HepG2 (cell line): Measurements from ENCODE around the gene LECT2. TPM values are rescaled to one million over a fixed set of nuclear protein-coding genes. Genes with fewer than 3 reads are reported as not detected.

ENCODE experiments used
- FOXA1 ChIP-seq, 2 experiments: fragments of 450-650 bp in 1 of 2; sonication (generic) in 1 of 2; formaldehyde crosslinking in 1 of 2; IDR thresholded peaks; 2 replicates each; pipeline versions ENCODE4 v1.4.0 to v1.6.1; 2016 to 2020; ENCODE audit warnings: missing genetic modification reagents in 1 of 2
- GABPA ChIP-seq, 2 experiments: IDR thresholded peaks; 2 replicates each; pipeline ENCODE4 v1.6.1; 2011 to 2016; ENCODE audit warnings: low read depth in 2 of 2, low read length in 1 of 2, missing biosample characterization in 1 of 2, missing genetic modification characterization in 1 of 2
- HIC2 ChIP-seq: sonication (generic); formaldehyde crosslinking; IDR thresholded peaks from 2 replicates; pipeline ENCODE4 v1.9.0; 2022; ENCODE audit warnings: low read depth, missing genetic modification reagents
- HMGA1 ChIP-seq: sonication (generic); formaldehyde crosslinking; conservative IDR thresholded peaks from 2 replicates; pipeline ENCODE4 v1.4.0; 2020; ENCODE audit warnings: missing genetic modification reagents
- HOXA3 ChIP-seq: sonication (generic); formaldehyde crosslinking; IDR thresholded peaks from 2 replicates; pipeline ENCODE4 v1.5.0; 2020; ENCODE audit warnings: missing genetic modification reagents
- PTBP1 ChIP-seq: fragments of 200-400 bp; formaldehyde crosslinking; IDR thresholded peaks from 2 replicates; pipeline ENCODE4 v1.6.1; 2018; ENCODE audit warnings: low read length, low read depth; ENCODE audit not compliant: poor library complexity, severe bottlenecking
- RAD51 ChIP-seq: fragments of 450-650 bp; IDR thresholded peaks from 2 replicates; pipeline ENCODE4 v1.6.1; 2016; ENCODE audit warnings: borderline replicate concordance
- RBFOX2 ChIP-seq: fragments of 200-400 bp; formaldehyde crosslinking; IDR thresholded peaks from 2 replicates; pipeline ENCODE4 v1.6.1; 2017; ENCODE audit warnings: low read depth, mild to moderate bottlenecking, low read length
- RELA ChIP-seq: sonication (generic); formaldehyde crosslinking; IDR thresholded peaks from 2 replicates; pipeline ENCODE4 v1.4.0; 2020; ENCODE audit warnings: missing genetic modification reagents
- SKI ChIP-seq: fragments of 450-650 bp; IDR thresholded peaks from one replicate; pipeline ENCODE4 v1.6.1; 2018; ENCODE audit warnings: mild to moderate bottlenecking; ENCODE audit not compliant: partially characterized antibody
- SP4 ChIP-seq: sonication (generic); formaldehyde crosslinking; IDR thresholded peaks from 2 replicates; pipeline ENCODE4 v1.8.1; 2023; ENCODE audit warnings: mild to moderate bottlenecking, missing genetic modification reagents
- TCF7L2 ChIP-seq: IDR thresholded peaks from 2 replicates; pipeline ENCODE4 v1.6.1; 2011; ENCODE audit warnings: mild to moderate bottlenecking, low read depth, low read length, moderate library complexity
- TEF ChIP-seq: sonication (generic); formaldehyde crosslinking; IDR thresholded peaks from 2 replicates; pipeline ENCODE4 v1.5.0; 2020; ENCODE audit warnings: missing genetic modification reagents
- TRIM24 ChIP-seq: sonication (generic); formaldehyde crosslinking; IDR thresholded peaks from 2 replicates; pipeline ENCODE4 v1.8.0; 2022; ENCODE audit warnings: mild to moderate bottlenecking, missing genetic modification reagents
- ZBTB25 ChIP-seq: IDR thresholded peaks from 2 replicates; pipeline ENCODE4 v1.6.1; 2018; ENCODE audit warnings: missing genetic modification reagents
- ZNF264 ChIP-seq: sonication (generic); formaldehyde crosslinking; IDR thresholded peaks from 2 replicates; pipeline ENCODE4 v1.4.0; 2020; ENCODE audit warnings: missing genetic modification reagents
- ZNF484 ChIP-seq: sonication (generic); formaldehyde crosslinking; IDR thresholded peaks from 2 replicates; pipeline ENCODE4 v1.5.1; 2020; ENCODE audit warnings: mild to moderate bottlenecking, low read depth, missing genetic modification reagents, borderline replicate concordance
- ZNF644 ChIP-seq: IDR thresholded peaks from 2 replicates; pipeline ENCODE4 v1.6.1; 2016; ENCODE audit warnings: low read depth
- polyA plus RNA-seq, 8 experiments: library from polyadenylated mRNA; depleted of rRNA in 3 of 8; stranded (reverse) in 7 of 8; unstranded in 1 of 8; fragments of >200 nt; fragmentation: Illumina TruSeq in 4 of 8; extraction: Trizol in 4 of 8; gene quantifications; 2 replicates each; pipeline versions ENCODE4 v1.2.1 to v1.2.3, GENCODE V29; 2011 to 2016; ENCODE audit warnings: low read depth in 4 of 8, missing spikeins in 1 of 8, mixed read lengths in 1 of 8; ENCODE audit not compliant: insufficient read depth in 1 of 8
- total RNA-seq, 5 experiments: library from RNA; depleted of rRNA; stranded (reverse); fragments of >200 nt; fragmentation: Illumina TruSeq; extraction: Trizol; gene quantifications; 2 replicates each; pipeline ENCODE4 v1.2.3, GENCODE V29; 2016; ENCODE audit warnings: low read depth in 1 of 5
- TF ChIP-seq, protein P1 (sequence below): sonication (generic); formaldehyde crosslinking; IDR thresholded peaks from 2 replicates; pipeline ENCODE4 v1.4.0; 2020; ENCODE audit warnings: missing genetic modification reagents
- TF ChIP-seq, protein P2 (sequence below): IDR thresholded peaks from 2 replicates; pipeline ENCODE4 v1.6.1; 2016
- TF ChIP-seq, protein P3 (sequence below): sonication (generic); formaldehyde crosslinking; IDR thresholded peaks from 2 replicates; pipeline ENCODE4 v1.9.0; 2022; ENCODE audit warnings: missing genetic modification reagents, mild to moderate bottlenecking, borderline replicate concordance

LECT2 gene
- total and polyA plus RNA-seq, 2 of the 13 experiments (the other 11 are each of a cell fraction or from before 2014, with no cell fraction given) = not detected

DNA sequence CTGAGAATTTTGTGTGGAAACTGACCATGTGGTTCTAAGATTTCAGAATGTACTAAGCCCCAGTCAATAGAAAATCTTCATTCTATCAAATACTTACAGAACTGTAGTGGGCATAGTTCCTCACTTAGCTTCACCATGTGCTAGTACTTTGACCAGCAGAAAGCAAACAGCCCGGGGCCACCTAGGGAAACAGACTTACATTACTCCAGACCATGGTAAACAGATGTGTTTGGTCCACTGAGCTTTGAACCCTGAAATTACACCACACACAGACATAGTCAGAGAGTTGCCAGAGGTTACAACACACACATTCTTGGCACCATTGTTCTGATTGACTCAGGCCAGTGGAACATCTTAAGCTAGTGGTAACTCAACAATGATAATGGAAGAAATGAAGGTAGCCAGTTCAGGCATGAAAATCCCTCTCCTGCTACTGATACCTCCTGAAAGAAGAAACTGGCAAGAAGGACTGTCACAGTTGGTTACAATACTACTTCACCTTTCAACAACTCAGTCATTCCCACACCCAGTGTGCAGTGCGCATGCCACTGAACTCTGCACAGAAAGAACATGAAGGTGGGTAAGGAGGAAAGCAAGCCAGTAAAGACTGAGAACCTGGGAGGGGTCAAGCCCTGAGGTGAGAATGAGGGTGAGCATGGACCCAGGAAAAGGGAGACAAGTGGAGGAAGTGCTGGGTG, 18.7 kb upstream of the LECT2 start (continued):
- TF ChIP-seq TEF (CRISPR knock-in tag) (no peak), RELA (CRISPR knock-in tag) (no peak), ZNF644 (CRISPR knock-in tag) (peak; percentile 99), SKI (peak; percentile 97), GABPA (IDR thresholded peaks at IDR 0.05; ENCODE audit: low read depth, low read length) (no peak), GABPA (CRISPR knock-in tag; IDR thresholded peaks at IDR 0.05; ENCODE audit: low read depth) (peak; percentile 23; the same call in 1 of the 2 replicates), FOXA1 (IDR thresholded peaks at IDR 0.05) (peak; percentile 75), FOXA1 (CRISPR knock-in tag; IDR thresholded peaks at IDR 0.05) (peak; percentile 97), PTBP1 (no peak), RBFOX2 (no peak), HOXA3 (CRISPR knock-in tag) (peak; percentile 87), HIC2 (CRISPR knock-in tag) (peak; percentile 78), TRIM24 (peak; percentile 89), ZBTB25 (peak; percentile 76), HMGA1 (CRISPR knock-in tag) (no peak), ZNF264 (CRISPR knock-in tag) (peak; percentile 97), ZNF484 (no peak), TCF7L2 (no peak), RAD51 (no peak), SP4 (CRISPR knock-in tag) (peak; percentile 65; the same call in 1 of the 2 replicates)
- TF ChIP-seq, protein P1, sequence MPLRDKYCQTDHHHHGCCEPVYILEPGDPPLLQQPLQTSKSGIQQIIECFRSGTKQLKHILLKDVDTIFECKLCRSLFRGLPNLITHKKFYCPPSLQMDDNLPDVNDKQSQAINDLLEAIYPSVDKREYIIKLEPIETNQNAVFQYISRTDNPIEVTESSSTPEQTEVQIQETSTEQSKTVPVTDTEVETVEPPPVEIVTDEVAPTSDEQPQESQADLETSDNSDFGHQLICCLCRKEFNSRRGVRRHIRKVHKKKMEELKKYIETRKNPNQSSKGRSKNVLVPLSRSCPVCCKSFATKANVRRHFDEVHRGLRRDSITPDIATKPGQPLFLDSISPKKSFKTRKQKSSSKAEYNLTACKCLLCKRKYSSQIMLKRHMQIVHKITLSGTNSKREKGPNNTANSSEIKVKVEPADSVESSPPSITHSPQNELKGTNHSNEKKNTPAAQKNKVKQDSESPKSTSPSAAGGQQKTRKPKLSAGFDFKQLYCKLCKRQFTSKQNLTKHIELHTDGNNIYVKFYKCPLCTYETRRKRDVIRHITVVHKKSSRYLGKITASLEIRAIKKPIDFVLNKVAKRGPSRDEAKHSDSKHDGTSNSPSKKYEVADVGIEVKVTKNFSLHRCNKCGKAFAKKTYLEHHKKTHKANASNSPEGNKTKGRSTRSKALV = 0 out of 2 replicates have a peak, but pooled peaks have one; percentile 24
- TF ChIP-seq, protein P2, sequence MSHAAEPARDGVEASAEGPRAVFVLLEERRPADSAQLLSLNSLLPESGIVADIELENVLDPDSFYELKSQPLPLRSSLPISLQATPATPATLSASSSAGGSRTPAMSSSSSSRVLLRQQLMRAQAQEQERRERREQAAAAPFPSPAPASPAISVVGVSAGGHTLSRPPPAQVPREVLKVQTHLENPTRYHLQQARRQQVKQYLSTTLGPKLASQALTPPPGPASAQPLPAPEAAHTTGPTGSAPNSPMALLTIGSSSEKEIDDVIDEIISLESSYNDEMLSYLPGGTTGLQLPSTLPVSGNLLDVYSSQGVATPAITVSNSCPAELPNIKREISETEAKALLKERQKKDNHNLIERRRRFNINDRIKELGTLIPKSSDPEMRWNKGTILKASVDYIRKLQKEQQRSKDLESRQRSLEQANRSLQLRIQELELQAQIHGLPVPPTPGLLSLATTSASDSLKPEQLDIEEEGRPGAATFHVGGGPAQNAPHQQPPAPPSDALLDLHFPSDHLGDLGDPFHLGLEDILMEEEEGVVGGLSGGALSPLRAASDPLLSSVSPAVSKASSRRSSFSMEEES (CRISPR knock-in tag) = peak; percentile 86
- TF ChIP-seq, protein P3, sequence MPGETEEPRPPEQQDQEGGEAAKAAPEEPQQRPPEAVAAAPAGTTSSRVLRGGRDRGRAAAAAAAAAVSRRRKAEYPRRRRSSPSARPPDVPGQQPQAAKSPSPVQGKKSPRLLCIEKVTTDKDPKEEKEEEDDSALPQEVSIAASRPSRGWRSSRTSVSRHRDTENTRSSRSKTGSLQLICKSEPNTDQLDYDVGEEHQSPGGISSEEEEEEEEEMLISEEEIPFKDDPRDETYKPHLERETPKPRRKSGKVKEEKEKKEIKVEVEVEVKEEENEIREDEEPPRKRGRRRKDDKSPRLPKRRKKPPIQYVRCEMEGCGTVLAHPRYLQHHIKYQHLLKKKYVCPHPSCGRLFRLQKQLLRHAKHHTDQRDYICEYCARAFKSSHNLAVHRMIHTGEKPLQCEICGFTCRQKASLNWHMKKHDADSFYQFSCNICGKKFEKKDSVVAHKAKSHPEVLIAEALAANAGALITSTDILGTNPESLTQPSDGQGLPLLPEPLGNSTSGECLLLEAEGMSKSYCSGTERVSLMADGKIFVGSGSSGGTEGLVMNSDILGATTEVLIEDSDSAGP (CRISPR knock-in tag) = peak; percentile 25; the same call in 1 of the 2 replicates
